H9 (cell line): ENCODE data around the gene HTRA1. TPM values are rescaled to one million over a fixed set of nuclear protein-coding genes. Genes with fewer than 3 reads are reported as not detected.

ENCODE experiments used
- DNase-seq: peaks from one replicate; pipeline ENCODE4 v3.0.0-alpha.2; 2017
- H2AFZ ChIP-seq: one replicate; pipeline ENCODE4 v1.6.1; 2013; ENCODE audit warnings: mild to moderate bottlenecking, low read length, control low read depth, moderate library complexity
- H2AK5ac ChIP-seq: 2 replicates; pipeline ENCODE4 v1.6.1; 2013; ENCODE audit warnings: low read length, control low read depth, mixed read lengths; ENCODE audit not compliant: insufficient read length
- H2BK120ac ChIP-seq: one replicate; pipeline ENCODE4 v1.6.1; 2013; ENCODE audit warnings: low read depth, mild to moderate bottlenecking, low read length, control low read depth, inconsistent platforms; ENCODE audit not compliant: poor library complexity, severe bottlenecking
- H2BK12ac ChIP-seq: 2 replicates; pipeline ENCODE4 v1.6.1; 2013; ENCODE audit warnings: low read length, control low read depth, mixed read lengths, low read depth; ENCODE audit not compliant: insufficient read length
- H2BK15ac ChIP-seq: 2 replicates; pipeline ENCODE4 v1.6.1; 2013; ENCODE audit warnings: low read depth, low read length, control low read depth
- H2BK20ac ChIP-seq: one replicate; pipeline ENCODE4 v1.6.1; 2013; ENCODE audit warnings: low read depth, mild to moderate bottlenecking, low read length, control low read depth, inconsistent platforms; ENCODE audit not compliant: poor library complexity, severe bottlenecking
- H2BK5ac ChIP-seq: 2 replicates; pipeline ENCODE4 v1.6.1; 2013; ENCODE audit warnings: low read length, control low read depth, mixed read lengths; ENCODE audit not compliant: insufficient read length
- H3K14ac ChIP-seq: 2 replicates; pipeline ENCODE4 v1.6.1; 2013; ENCODE audit warnings: low read length, control low read depth; ENCODE audit not compliant: insufficient read depth
- H3K18ac ChIP-seq: 2 replicates; pipeline ENCODE4 v1.6.1; 2013; ENCODE audit warnings: low read depth, mild to moderate bottlenecking, mixed read lengths, low read length, control low read depth; ENCODE audit not compliant: insufficient read length
- H3K23ac ChIP-seq: 2 replicates; pipeline ENCODE4 v1.6.1; 2013; ENCODE audit warnings: low read length, control low read depth, mixed read lengths, low read depth; ENCODE audit not compliant: insufficient read length
- H3K23me2 ChIP-seq: 2 replicates; pipeline ENCODE4 v1.6.1; 2013; ENCODE audit warnings: low read depth, mild to moderate bottlenecking, mixed read lengths, low read length, control low read depth; ENCODE audit not compliant: insufficient read length, poor library complexity, severe bottlenecking
- H3K27ac ChIP-seq: 2 replicates; pipeline ENCODE4 v1.5.1; 2013; ENCODE audit warnings: low read length, control low read depth, mixed read lengths, low read depth; ENCODE audit not compliant: insufficient read length
- H3K27me3 ChIP-seq: 2 replicates; pipeline ENCODE4 v1.6.1; 2013; ENCODE audit warnings: low read length, control low read depth, inconsistent platforms; ENCODE audit not compliant: insufficient read depth
- H3K4ac ChIP-seq: 2 replicates; pipeline ENCODE4 v1.6.1; 2013; ENCODE audit warnings: low read depth, mild to moderate bottlenecking, control low read depth, inconsistent platforms, low read length, moderate library complexity
- H3K4me1 ChIP-seq: 2 replicates; pipeline ENCODE4 v1.6.1; 2013; ENCODE audit warnings: low read length, control low read depth, inconsistent platforms; ENCODE audit not compliant: insufficient read depth
- H3K4me2 ChIP-seq: 2 replicates; pipeline ENCODE4 v1.6.1; 2013; ENCODE audit warnings: low read length, control low read depth, mixed read lengths; ENCODE audit not compliant: insufficient read length, insufficient read depth
- H3K56ac ChIP-seq: 2 replicates; pipeline ENCODE4 v1.6.1; 2013; ENCODE audit warnings: low read depth, mild to moderate bottlenecking, mixed read lengths, low read length, control low read depth; ENCODE audit not compliant: insufficient read length
- H3K79me1 ChIP-seq: 2 replicates; pipeline ENCODE4 v1.6.1; 2013; ENCODE audit warnings: low read depth, mild to moderate bottlenecking, moderate library complexity, low read length, control low read depth, inconsistent platforms; ENCODE audit not compliant: insufficient read depth, poor library complexity, severe bottlenecking
- H3K79me2 ChIP-seq: 2 replicates; pipeline ENCODE4 v1.6.1; 2013; ENCODE audit warnings: low read length, control low read depth, inconsistent platforms; ENCODE audit not compliant: insufficient read depth
- H3K9ac ChIP-seq: 2 replicates; pipeline ENCODE4 v1.6.1; 2013; ENCODE audit warnings: low read length, control low read depth, mixed read lengths; ENCODE audit not compliant: insufficient read length; ENCODE audit errors: extremely low read depth
- H3K9me3 ChIP-seq: one replicate; pipeline ENCODE4 v1.6.1; 2013; ENCODE audit warnings: low read depth, low read length, inconsistent platforms; ENCODE audit not compliant: control insufficient read depth
- H3T11ph ChIP-seq: one replicate; pipeline ENCODE4 v1.6.1; 2013; ENCODE audit warnings: mild to moderate bottlenecking, low read length, control low read depth, inconsistent platforms
- H4K20me1 ChIP-seq: one replicate; pipeline ENCODE4 v1.6.1; 2013; ENCODE audit not compliant: control insufficient read depth, insufficient read length, insufficient read depth
- H4K5ac ChIP-seq: 2 replicates; pipeline ENCODE4 v1.6.1; 2013; ENCODE audit warnings: low read depth, mild to moderate bottlenecking, mixed read lengths, low read length, control low read depth; ENCODE audit not compliant: insufficient read length
- H4K8ac ChIP-seq: replicated peaks from 2 replicates; pipeline ENCODE4 v1.6.1; 2013; ENCODE audit warnings: low read length, control low read depth, mixed read lengths, low read depth; ENCODE audit not compliant: insufficient read length
- H4K91ac ChIP-seq: 2 replicates; pipeline ENCODE4 v1.6.1; 2013; ENCODE audit warnings: low read depth, mild to moderate bottlenecking, moderate library complexity, mixed read lengths, low read length, control low read depth; ENCODE audit not compliant: insufficient read length
- H3K27ac Mint-ChIP-seq, 3 experiments: 2 replicates in 2 of 3; 3 replicates in 1 of 3; pipeline ENCODE4 v1.8.0; 2020 to 2021; ENCODE audit warnings: mixed read lengths in 3 of 3, mild to moderate bottlenecking in 1 of 3, moderate library complexity in 1 of 3
- H3K27me3 Mint-ChIP-seq: 2 replicates; pipeline ENCODE4 v1.8.0; 2021; ENCODE audit warnings: low read depth, mild to moderate bottlenecking, moderate library complexity, mixed read lengths
- H3K36me3 Mint-ChIP-seq, 3 experiments: 2 replicates in 2 of 3; 3 replicates in 1 of 3; pipeline ENCODE4 v1.8.0; 2020 to 2021; ENCODE audit warnings: low read depth in 3 of 3, mixed read lengths in 3 of 3; ENCODE audit not compliant: insufficient read depth in 1 of 3
- H3K4me1 Mint-ChIP-seq, 2 experiments: 2 replicates each; pipeline ENCODE4 v1.8.0; 2020; ENCODE audit warnings: mixed read lengths in 2 of 2
- H3K4me3 Mint-ChIP-seq, 2 experiments: 2 replicates in 1 of 2; 3 replicates in 1 of 2; pipeline ENCODE4 v1.8.0; 2020 to 2021; ENCODE audit warnings: mild to moderate bottlenecking in 2 of 2, mixed read lengths in 2 of 2, moderate library complexity in 1 of 2
- H3K9me3 Mint-ChIP-seq, 2 experiments: 2 replicates in 1 of 2; 3 replicates in 1 of 2; pipeline ENCODE4 v1.8.0; 2020; ENCODE audit warnings: mild to moderate bottlenecking in 2 of 2, mixed read lengths in 2 of 2, moderate library complexity in 1 of 2
- WGBS: extraction: QIAGEN DNeasy Blood & Tissue Kit; methylation state at CpG from one replicate; pipeline ENCODE4 v1.1.7; 2013; ENCODE audit warnings: missing lambda C conversion rate, low lambda C conversion rate, mixed read lengths; ENCODE audit not compliant: insufficient read length; ENCODE audit errors: extremely low coverage; 5-methylcytosine and 5-hydroxymethylcytosine counted together
- total RNA-seq: library from RNA; stranded (reverse); gene quantifications from 2 replicates; pipeline ENCODE4 v1.2.1, GENCODE V29; 2021
- TF ChIP-seq, protein P1 (sequence below): fragments of 200-600 bp; sonication (generic); conservative IDR thresholded peaks from 3 replicates; pipeline ENCODE4 v1.8.0; 2021; ENCODE audit warnings: antibody characterized with exemption, mild to moderate bottlenecking

The HTRA1 gene
- total RNA-seq, 1 experiment from 2014 or later: 11.1 TPM

GRCh38 chr10:122531261-122531660, 69.9 kb downstream of the HTRA1 start:
- no peak for DNase-seq
- H3K9ac ChIP-seq: no peak overlapping the region
- no peak overlapping the region for H2AK5ac ChIP-seq
- H2BK20ac ChIP-seq: no peak overlapping the region
- H3K79me2 ChIP-seq: no peaks in the 10 kb centered on the region
- no peak overlapping the region for H2AFZ ChIP-seq
- no peak overlapping the region for H2BK5ac ChIP-seq
- Mint-ChIP-seq H3K27me3 (peaks cover 7% of the 10 kb centered on the region), H3K9me3 (no peaks in the 10 kb centered on the region), H3K27ac (no peak overlapping the region), H3K36me3 (no peaks in the 10 kb centered on the region), H3K4me3 (no peak overlapping the region), H3K4me1 (no peaks in the 10 kb centered on the region)
- no peak overlapping the region for H2BK12ac ChIP-seq
- no CpG with 5 or more reads among the region's 5 CpGs for WGBS
- no peak overlapping the region for H3K56ac ChIP-seq
- no peak overlapping the region for H2BK15ac ChIP-seq
- TF ChIP-seq, protein P1, sequence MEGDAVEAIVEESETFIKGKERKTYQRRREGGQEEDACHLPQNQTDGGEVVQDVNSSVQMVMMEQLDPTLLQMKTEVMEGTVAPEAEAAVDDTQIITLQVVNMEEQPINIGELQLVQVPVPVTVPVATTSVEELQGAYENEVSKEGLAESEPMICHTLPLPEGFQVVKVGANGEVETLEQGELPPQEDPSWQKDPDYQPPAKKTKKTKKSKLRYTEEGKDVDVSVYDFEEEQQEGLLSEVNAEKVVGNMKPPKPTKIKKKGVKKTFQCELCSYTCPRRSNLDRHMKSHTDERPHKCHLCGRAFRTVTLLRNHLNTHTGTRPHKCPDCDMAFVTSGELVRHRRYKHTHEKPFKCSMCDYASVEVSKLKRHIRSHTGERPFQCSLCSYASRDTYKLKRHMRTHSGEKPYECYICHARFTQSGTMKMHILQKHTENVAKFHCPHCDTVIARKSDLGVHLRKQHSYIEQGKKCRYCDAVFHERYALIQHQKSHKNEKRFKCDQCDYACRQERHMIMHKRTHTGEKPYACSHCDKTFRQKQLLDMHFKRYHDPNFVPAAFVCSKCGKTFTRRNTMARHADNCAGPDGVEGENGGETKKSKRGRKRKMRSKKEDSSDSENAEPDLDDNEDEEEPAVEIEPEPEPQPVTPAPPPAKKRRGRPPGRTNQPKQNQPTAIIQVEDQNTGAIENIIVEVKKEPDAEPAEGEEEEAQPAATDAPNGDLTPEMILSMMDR: no peak
- H4K8ac ChIP-seq: no peak overlapping the region
- H3K27ac ChIP-seq: no peak overlapping the region
- H3K9me3 ChIP-seq: no peaks in the 10 kb centered on the region
- H3K79me1 ChIP-seq: no peaks in the 10 kb centered on the region
- H3K4me1 ChIP-seq: no peaks in the 10 kb centered on the region
- H4K5ac ChIP-seq: no peak overlapping the region
- H3T11ph ChIP-seq: no peak overlapping the region
- no peak overlapping the region for H3K14ac ChIP-seq
- H4K91ac ChIP-seq: no peak overlapping the region
- H3K23me2 ChIP-seq: no peaks in the 10 kb centered on the region
- no peak overlapping the region for H2BK120ac ChIP-seq
- H3K27me3 ChIP-seq: no peaks in the 10 kb centered on the region
- H3K18ac ChIP-seq: no peak overlapping the region
- no peak overlapping the region for H3K4me2 ChIP-seq
- H4K20me1 ChIP-seq: no peaks in the 10 kb centered on the region
- H3K23ac ChIP-seq: no peak overlapping the region
- no peak overlapping the region for H3K4ac ChIP-seq
